OCI-M2 (cell line): ENCODE data around the gene TTC32.

Source experiments
- DNase-seq: peaks from one replicate; lab custom pipeline; 2025; ENCODE audit not compliant: unreplicated experiment; lab: John Stamatoyannopoulos, UW

Gene TTC32

DNA sequence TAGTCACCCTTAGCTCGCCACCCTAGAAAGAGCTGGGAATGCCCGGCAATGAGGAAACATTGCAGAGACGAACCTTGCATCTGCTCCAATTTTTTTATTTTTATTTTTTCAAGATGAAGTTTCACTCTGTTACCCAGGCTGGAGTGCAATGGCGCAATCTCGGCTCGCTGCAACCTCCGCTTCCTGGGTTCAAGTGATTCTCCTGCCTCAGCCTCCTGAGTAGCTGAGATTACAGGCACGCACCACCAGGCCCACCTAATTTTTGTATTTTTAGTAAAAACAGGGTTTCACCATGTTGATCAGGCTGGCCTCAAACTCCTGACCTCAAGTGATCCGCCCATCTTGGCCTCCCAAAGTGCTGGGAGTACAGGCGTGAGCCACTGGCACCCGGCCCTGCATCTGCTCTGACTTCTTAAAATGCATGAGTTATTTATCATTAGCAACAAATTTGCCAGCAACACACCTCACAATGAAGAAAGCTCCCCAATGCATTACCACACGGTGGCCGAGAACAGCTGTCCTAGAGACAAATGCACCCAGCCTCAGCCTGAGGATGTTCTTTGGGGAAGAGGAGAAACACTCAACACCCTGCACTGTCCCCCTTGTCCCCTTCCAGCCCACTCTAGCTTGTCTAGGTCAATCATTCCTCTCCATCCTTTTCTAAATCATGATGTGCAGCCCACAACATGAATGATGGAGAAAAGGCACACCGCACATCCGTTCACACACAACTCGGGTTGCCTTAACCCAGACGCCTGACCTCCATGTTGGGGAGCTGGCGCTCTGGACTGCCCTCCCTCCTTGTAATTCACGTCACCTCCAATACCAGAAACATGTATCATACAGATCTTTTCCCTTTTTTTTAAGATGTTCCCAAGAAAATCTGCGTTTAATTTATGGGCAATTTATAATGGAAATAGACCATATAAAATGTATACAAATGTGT is 46.9 kb downstream of the TTC32 start:
- DNase-seq: no peak

DNA sequence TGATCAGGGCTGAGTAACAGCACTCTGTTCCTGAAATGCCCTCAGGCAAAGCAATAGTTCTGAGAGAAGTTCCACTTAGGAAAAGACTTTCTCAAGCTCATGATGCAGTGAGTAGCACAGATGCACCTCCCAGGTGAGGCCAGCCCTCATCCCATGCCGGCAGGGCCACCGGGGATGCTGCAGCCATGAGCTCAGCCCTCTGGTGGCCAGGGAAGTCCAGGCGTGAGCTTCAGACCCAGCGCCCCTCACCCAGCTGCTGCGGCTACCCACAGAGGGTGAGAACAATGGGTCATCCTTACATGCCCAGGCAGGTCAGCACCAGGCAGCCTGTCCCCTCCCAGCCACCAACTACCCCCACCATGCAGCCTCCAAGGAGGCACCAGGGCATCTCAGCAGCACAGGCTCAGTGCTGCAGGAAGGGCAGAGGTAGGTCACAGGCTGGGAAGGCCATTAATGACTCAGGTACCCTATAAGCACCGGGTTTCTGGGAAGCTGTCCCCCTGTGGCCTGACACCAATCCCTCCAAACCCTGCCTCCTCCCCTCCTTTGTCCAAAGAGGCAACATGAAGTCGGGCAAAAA is 50.6 kb downstream of the TTC32 start:
- DNase-seq: no peak

DNA sequence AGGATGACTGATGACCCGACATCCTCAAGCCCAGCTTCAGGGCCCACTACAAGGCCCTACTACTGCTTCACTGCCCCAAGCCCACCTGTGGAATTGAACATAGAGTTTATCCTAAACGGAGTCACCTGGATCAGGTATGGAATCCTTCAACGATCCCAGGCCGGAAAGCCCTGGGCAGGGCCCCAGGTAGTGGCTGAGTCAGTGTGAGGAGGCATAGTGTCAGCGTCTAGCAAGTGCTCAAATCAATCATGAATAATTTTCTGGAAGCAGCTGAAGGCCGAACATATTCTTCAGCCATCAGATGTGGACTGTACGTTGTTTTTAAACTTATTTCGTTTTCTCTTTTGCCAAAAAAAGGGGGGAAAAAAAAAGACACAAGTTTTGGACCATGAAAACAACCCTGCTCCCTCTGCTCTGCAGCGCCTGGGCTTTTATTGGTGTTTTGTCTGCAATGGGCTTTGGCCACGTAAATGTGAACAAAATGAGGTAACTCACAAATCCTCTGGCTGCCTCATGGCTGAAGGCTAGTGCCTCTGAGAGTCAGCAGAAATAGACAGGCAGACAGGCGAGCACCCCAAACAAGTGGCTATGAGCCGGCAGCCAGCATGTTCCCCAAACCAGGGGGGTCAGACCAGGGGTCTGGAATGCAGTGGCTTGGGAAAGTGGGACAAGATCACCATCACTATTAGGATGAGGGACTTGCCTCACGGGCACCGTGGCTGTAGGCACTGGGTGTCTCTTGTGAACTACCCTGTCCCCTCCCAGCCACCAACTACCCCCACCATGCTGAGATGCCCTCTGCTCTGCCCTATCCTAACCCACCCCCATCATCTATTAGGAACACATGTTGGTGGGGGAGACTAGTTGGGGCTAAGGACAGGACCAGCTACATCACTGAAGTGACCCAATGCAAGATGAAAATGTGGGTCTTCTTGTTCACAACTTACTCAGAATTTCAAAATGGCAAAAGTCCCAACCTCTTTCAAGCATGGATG is 51.4 kb downstream of the TTC32 start:
- DNase-seq: no peak

DNA sequence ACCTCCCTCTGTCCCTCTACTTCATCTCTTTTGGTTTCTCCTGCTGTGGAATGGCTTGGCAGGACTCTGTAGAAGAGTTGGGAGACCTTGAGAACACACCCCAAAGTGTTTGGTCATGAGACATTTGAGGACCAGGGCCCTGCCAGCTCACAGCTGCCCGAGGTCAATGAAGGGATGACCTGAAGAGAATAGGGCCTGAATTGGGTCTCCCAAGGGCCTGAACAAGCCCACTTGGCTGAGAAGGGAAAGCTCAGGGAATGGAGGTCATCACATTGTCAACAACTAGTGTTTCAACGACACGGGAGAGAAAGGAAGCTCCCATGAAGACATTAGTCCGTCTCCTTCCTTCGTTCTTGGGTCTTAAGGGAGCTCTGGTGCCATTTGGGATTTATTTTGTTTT is 52.8 kb downstream of the TTC32 start:
- no peak for DNase-seq

DNA sequence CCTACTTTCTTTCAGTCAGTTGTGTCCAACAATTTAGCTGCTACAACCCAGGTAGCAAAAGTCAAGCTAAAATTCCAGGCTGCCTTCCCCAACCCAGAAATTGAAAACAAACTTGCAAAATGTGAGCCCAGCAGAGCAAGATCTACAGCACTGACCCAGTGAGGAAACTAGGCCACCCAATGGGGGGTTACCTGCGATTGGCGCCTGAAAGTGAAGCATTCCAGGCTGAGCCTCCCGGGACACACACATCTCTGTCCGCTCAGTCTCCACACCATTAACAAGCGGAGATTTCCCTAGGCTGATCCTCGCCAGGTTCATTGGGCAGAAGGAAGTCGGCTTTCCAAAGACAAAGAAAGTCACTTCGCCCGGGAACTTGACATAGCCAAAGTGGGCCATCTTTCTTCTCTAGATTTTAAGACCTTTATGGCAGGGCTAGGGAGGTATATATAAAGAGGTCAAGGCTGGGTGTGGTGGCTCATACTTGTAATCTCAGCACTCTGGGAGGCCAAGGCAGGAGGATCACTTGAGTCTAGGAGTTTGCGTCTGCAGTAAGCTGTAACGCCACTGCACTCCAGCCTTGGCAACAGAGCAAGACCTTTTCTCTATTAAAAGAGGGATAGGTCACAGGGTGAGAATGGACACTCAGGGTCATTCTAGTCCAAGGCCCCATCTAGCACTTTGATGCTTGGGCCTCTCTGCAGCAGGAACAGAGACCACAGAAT is 53.6 kb downstream of the TTC32 start:
- DNase-seq: no peak

DNA sequence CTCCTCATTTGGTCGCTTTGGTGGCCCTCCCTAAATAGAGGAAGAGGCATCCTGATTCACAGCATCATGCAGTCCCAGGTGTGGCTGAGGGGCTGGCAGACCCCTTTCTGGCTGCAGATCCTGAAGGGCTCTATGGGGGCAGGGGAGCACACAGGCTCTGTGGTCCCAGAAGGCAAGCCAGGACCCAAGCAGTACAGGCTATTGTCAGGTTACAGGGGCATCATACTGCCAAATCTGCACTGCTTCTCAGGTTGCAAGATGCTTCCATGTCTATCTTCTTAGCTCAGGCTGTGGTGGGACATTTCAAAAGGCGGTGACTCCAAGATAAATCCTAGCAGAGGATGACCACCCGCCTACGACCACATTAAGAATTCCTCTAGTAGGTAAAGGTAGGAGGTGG is 54.3 kb downstream of the TTC32 start:
- DNase-seq: no peak
